DMS53 (cell line): Measurements from ENCODE around the gene EEF1A1.
"Not testable (repeated sequence)": the region's sequence is repeated elsewhere in the genome, so short reads cannot be mapped to it uniquely, and the experiment has no call there.

Experiments
- DNase-seq: peaks from one replicate; lab custom pipeline; 2025; lab: John Stamatoyannopoulos, UW

EEF1A1 gene

GRCh38 chr6:73520688-73521350 lies at the start of gene EEF1A1:
Gene EEF1A1, minus strand, starts transcription at chr6:73521032. Its CDS starts 1,006 bp downstream, at chr6:73520026.
- peak; percentile 100 for DNase-seq

GRCh38 chr6:73569121-73569520 lies 48.3 kb upstream of the EEF1A1 start:
- no peak for DNase-seq

DNA sequence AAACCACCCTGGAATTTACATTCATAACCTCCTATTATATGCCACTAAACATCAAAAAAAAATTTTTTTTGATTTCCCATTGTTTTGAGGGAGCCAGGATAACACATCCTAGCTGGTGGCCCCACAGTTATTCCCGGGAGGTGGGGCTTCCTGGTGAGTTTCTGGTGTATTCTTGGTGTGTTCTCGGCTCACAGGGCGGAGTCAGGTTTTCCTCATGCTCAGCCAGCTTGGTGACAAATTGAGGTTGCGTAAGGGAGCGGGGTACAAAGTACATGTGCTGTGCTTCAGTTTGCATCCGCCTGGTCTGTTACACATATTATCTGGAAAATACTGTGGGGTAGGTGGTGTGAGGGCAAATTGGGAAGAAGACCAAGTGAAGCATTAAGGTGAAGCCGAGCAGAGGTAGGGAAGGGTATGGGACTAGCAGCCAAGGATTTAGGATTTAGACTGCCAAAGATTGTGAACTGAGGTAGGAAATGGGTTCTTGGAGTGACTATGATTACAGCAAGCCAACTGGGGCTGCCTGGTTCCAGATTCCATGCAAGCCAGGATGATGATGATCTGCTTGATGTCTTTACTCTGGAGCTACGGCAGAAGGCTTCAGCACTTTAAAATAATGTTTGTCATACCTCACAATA lies 46.2 kb upstream of the EEF1A1 start:
- DNase-seq: peak; percentile 45

DNA sequence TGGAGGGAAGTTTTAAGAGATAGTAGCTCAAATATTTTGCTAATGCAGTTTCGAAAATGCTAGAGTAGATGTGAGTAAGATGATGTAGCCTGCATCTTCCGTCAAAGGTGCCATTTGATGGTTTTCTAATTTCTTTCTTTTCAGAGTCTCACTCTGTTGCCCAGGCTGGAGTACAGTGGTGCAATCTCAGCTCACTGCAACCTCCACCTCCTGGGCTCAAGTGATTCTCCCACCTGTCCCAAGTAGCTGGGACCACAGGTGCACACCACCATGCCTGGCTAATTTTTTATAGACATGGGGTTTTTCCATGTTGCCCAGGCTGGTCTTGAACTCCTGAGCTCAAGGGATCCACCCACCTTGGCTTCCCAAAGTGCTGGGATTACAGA lies 45.6 kb upstream of the EEF1A1 start:
- DNase-seq: not testable (repeated sequence)

- no peak for DNase-seq
These were observed 45.1 kb upstream of the EEF1A1 start for GRCh38 chr6:73565767-73566485.

DNA sequence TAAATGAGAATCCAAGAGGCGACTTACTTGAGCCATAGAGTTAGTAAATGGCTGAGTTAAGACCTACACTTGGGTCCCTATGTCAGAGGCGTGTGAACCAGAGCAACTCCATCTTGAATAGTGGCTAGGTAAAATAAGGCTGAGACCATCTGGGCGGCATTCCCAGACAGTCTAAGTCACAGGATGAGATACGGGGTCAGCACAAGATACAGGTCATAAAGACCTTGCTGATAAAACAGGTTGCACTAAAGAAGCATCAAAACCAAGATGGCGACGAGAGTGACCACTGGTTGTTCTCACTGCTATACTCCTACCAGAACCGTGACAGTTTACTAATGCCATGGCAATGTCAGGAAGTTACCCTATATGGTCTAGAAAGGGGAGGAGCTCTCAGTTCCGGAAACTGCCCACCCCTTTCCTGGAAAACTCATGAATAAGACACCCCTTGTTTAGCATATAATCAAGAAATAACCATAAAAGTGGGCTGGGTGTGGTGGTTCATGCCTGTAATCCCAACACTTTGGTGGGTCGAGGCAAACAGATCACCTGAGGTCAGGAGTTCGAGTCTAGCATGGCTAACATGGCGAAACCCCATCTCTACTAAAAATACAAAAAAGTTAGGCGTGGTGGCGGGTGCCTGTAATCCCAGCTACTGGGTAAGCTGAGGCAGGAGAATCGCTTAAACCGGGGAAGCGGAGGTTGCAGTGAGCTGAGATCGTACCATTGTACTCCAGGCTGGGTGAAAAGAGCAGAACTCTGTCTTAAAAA lies 43.9 kb upstream of the EEF1A1 start:
- no peak for DNase-seq

GRCh38 chr6:73562558-73562957 lies 41.7 kb upstream of the EEF1A1 start:
- DNase-seq: no peak

- DNase-seq: no peak
These were observed 40.1 kb upstream of the EEF1A1 start for GRCh38 chr6:73560853-73561407.

DNA sequence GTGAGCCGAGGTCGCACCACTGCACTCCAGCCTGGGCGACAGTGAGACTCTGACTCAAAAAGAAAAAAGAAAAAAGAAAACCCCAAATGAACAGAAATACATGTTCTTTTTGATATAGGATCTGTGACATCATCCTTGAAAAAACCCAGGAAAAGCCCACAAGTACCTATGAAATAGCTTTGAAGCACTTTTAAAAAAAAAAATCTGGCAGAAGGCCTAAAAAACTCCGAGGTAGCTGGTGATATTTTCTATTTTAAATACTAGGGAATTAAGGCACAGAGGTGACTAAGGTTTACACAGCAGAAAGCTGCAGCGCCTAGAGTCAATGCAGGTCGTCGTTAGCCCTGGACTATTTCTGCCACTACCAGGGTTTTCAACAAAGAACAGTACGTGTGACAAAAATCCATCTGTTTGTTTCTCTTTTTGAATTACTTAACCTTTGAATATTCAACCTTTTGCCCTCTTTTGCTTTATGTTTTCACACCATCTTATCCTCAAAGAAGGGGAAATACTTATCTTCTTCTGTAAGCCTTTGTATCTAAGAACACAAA lies 39.4 kb upstream of the EEF1A1 start:
- peak; percentile 71 for DNase-seq

GRCh38 chr6:73559399-73559794 lies 38.6 kb upstream of the EEF1A1 start:
- not testable (repeated sequence) for DNase-seq

- no peak for DNase-seq
These were observed 38.0 kb upstream of the EEF1A1 start for GRCh38 chr6:73558624-73559398.

DNA sequence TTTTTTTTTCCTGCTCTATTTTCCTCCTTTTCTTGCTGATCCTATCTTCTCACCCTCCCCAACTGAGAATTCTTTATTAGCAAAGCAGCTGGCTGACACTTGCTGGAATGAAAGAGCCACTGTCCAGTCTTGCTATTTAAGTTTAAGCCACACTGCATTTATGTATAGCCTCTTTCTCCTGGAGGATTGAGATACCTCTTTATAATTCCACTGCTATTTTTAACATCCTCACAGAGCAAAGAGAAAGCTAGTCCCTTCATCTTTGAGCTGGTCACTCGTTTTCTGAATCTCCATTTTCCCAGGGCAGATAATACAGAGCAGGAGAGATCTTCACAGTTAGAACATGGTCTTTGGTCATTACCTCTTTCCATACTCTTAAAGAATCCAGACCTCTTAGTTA lies 36.0 kb upstream of the EEF1A1 start:
- no peak for DNase-seq

DNA sequence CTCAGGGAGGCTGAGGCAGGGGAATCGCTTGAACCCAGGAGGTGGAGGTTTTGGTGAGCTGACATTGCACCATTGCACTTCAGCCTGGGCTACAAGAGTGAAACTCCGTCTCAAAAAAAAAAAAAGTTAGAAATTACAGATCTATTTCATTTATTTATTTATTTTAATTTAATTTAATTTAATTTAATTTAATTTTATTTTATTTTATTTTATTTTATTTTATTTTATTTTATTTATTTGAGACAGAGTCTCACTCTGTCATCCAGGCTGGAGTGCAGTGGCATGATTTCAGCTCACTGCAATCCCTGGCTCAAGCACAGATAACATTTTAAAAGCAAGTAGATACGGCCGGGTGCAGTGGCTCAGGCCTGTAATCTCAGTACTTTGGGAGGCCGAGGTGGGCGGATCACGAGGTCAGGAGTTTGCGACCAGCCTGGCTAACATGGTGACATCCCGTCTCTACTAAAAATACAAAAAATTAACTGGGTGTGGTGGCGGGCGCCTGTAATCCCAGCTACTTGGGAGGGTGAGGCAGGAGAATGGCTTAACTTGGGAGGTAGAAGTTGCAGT lies 34.6 kb upstream of the EEF1A1 start:
- DNase-seq: not testable (repeated sequence)

DNA sequence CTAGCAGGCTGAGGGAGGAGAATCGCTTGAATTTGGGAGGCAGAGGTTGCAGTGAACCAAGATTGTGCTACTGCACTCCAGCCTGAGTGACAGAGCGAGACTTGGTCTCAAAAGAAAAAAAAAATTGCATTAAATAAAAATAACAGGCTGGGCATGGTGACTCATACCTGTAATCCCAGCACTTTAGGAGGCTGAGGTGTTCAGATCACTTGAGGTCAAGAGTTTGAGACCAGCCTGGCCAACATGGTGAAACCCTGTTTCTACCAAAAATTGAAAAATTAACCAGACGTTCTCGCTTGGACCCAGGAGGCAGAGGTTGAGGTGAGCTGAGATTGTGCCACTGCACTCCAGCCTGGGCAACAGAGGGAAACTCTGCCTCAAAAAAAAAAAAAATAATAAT lies 30.3 kb upstream of the EEF1A1 start:
- DNase-seq: not testable (repeated sequence)

GRCh38 chr6:73548458-73549446 lies 27.9 kb upstream of the EEF1A1 start:
- no peak for DNase-seq

DNA sequence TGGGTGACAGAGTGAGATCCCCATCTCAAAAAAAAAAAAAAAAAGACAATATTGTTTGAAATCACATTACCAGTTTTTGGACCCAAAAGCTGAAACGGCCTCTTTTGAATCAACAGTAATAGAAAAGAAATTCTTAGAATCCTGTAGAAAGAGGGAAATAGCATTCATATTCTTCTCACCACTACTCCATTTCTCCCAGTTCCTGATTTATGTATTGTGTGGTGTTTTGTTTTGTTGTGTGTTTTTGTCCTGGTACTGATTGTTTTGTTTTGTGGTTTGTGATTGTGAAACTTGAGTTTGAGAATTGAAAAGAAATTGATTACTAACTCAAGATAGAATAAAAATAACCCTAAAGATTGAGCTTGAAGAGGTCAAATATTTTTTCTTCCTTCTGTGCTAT lies 26.2 kb upstream of the EEF1A1 start:
- DNase-seq: no peak

DNA sequence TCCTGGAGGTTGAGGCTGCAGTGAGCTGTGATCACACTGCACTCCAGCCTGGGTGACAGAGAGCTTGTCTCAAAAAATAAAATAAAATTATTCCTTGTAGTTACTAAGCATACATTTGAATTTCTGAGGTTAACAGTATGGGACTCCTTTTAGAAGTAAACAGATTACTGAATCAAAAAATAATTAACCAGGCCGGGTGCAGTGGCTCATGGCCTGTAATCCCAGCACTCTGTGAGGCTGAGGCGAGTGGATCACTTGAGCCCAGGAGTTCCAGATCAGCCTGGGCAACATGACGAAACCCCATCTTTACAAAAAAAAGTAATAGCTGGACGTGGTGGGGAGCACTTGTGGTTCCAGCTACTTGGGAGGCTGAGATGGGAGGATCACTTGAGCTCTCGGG lies 22.1 kb upstream of the EEF1A1 start:
- no peak for DNase-seq

GRCh38 chr6:73542481-73542880 lies 21.6 kb upstream of the EEF1A1 start:
- DNase-seq: not testable (repeated sequence)

DNA sequence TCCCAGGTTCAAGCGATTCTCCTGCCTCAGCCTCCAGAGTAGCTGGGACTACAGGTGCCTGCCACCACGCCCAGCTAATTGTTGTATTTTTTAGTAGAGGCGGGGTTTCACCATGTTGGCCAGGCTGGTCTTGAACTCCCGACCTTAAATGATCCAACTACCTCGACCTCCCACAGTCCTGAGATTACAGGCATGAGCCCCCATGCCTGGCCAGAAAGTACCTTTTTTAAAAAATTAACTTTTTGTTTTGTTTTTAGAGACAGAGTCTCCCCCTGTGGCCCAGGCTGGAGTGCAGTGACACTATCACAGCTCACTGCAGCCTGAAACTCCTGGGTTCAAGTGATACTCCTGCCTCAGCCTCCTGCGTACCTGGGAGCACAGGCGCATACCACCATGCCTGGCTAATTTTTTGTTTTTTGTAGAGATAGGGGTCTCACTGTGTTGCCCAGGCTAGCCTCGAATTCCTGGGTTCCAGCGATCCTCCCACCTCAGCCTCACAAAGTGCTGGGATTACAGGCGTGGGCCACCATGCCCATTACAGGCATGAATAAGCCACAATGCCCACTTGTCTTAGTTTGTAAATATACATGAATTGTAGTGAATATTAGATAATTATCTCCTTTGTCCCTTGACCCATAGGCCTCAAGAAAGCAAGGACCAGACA lies 17.4 kb upstream of the EEF1A1 start:
- no peak for DNase-seq
